Metanephros (tissue), 2 donors: ENCODE results near the gene BRD1. TPM values are rescaled to one million over a fixed set of nuclear protein-coding genes. Genes with fewer than 3 reads are reported as not detected.

Experiments used
- small RNA-seq: library from RNA; depleted of rRNA; stranded (forward); fragments of <200 nt; gene quantifications from one replicate; pipeline ENCODE3, GENCODE V24; 2014; ENCODE audit warnings: low replicate concordance
- total RNA-seq: library from RNA; depleted of rRNA; stranded (reverse); fragments of >200 nt; gene quantifications from one replicate; pipeline ENCODE4 v1.2.3, GENCODE V29; 2014

BRD1 gene
- total RNA-seq: 43.8 TPM

DNA sequence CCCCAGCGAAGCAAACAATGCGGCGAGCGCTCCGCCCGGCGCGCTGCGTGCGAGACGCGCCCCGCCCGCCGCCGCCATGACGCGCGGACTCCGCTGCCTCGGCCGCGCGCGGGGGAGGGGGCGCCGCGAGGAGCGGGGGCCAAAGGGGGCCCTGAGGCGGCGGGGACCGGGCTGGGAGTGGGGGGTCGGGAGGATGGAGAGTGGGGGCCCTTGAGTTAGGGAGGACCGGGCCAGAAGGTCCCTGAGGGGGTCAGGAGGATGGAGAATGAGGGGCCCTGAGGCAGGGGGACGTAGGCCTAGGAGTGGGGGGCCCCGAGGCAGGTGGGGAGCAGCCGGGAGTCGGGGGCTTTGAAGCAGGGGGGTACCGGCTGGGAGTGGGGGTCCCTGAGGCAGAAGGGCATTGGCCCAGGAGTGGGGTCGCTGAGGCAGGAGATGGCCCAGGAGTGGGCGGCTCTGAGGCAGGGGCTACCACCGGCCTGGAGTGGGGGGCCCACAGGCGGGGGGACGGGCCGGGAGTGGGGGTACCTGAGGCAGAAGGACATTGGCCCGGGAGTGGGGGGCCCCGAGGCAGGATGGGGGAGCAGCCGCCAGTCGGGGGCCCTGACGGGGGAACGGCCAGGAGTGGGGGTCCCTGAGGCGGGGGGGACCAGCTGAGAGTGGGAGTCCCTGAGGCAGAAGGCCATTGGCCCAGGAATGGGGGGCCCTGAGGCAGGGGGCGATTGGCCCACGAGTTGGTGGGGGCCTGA lies at the start of gene BRD1:
Gene BRD1 (minus strand): TSS at position 21 of the 746 bp plus-strand sequence. CDS start 3,556 bp downstream, outside the sequence.

GRCh38 chr22:49852898-49853894 lies 25.5 kb upstream of the BRD1 start, which contains the start of gene ZBED4:
Gene ZBED4, plus strand, starts transcription at chr22:49853844. Its CDS starts 29,819 bp downstream, at chr22:49883663.

Small RNA genes within 50 kb of the gene (small RNA-seq; reads per million reads assigned to genes)
- gene AL117328.1 (not detected), gene RF00017 (not detected)

Other genes with a start within 250 kb of the BRD1 start
- 12.5 TPM for gene ZBED4, start 26.0 kb upstream of the BRD1 start, total RNA-seq
- 28.6 TPM for gene ALG12, start 90.6 kb upstream of the BRD1 start, total RNA-seq
- gene CRELD2, start 90.8 kb upstream of the BRD1 start, total RNA-seq: 25.7 TPM
- 60.5 TPM for gene PIM3, start 132.9 kb upstream of the BRD1 start, total RNA-seq
- gene IL17REL, start 184.9 kb upstream of the BRD1 start, total RNA-seq: not detected
- gene TTLL8, start 230.4 kb upstream of the BRD1 start, total RNA-seq: not detected